ENCODE measurements around the gene TGFBI.
A peak's percentile ranks its signal among the peaks of the same experiment; 100 is the strongest.

TGFBI gene

GRCh38 chr5:136051486-136052220, 22.9 kb downstream of the TGFBI start:
- no peak for DNase-seq

DNA sequence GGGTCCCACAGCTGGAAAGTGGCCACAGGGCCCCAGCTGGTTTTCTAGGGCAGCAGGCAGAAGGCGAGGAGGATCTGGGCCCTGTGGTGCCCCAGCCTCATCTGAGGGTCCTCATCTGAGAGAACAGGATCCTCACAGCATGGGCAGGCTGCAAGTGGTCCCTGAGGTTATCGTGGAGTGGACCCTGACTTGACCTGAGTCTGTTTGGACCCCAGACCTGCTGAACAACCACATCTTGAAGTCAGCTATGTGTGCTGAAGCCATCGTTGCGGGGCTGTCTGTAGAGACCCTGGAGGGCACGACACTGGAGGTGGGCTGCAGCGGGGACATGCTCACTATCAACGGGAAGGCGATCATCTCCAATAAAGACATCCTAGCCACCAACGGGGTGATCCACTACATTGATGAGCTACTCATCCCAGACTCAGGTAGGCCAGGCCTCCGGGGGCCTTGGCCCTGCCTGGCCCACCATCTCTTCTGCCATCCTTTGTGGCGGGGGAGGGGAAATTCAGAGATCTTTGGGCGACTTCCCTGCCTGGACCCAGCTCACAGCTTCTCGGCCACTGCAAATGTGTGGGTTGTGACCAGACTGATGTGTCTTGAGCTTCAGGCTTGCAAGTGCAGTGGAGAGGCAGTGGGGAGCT, 24.0 kb downstream of the TGFBI start:
- no peak for DNase-seq

DNA sequence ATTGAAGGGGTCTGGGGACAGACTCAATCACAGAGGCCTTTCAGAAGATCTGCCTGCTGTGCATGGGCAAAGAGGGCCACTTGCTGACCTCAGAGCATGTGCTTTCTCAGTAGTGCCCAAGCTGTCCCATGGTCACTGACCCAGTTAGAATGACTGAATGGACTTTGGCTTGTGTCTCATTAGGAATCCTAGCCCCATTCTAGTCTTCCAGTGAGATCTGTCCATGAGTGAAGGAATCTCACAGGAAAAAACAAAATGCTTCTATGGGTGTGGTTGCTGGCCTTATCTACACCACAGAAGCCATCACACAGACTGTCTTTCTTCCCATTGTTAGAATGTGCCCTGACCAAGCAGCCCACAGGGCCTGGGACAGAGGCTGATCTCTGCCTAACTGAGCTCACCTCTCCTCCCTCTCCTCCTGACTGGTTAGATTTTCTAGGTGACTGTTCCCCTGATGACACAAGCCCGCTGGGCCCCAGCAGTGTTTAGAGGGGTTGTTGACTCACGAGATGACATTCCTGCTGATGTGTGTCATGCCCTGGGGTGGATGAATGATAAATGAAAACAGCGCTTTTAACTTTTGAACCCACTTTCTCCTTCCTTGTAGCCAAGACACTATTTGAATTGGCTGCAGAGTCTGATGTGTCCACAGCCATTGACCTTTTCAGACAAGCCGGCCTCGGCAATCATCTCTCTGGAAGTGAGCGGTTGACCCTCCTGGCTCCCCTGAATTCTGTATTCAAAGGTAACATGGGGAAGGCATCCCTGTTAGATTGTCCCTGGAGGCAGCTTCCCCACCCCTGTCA, 24.8 kb downstream of the TGFBI start:
- no peak for DNase-seq

- DNase-seq: no peak
These were observed 25.6 kb downstream of the TGFBI start for GRCh38 chr5:136054142-136055019.

- no peak for DNase-seq
These were observed 27.0 kb downstream of the TGFBI start for GRCh38 chr5:136055612-136056309.

GRCh38 chr5:136056336-136056735, 27.5 kb downstream of the TGFBI start:
- DNase-seq: no peak

GRCh38 chr5:136056771-136057335, 28.1 kb downstream of the TGFBI start:
- no peak for DNase-seq

- DNase-seq: no peak
These were observed 28.7 kb downstream of the TGFBI start for GRCh38 chr5:136057401-136058038.

GRCh38 chr5:136058039-136058971, 29.5 kb downstream of the TGFBI start:
- no peak for DNase-seq

- no peak for DNase-seq
These were observed 30.2 kb downstream of the TGFBI start for GRCh38 chr5:136058972-136059354.

DNA sequence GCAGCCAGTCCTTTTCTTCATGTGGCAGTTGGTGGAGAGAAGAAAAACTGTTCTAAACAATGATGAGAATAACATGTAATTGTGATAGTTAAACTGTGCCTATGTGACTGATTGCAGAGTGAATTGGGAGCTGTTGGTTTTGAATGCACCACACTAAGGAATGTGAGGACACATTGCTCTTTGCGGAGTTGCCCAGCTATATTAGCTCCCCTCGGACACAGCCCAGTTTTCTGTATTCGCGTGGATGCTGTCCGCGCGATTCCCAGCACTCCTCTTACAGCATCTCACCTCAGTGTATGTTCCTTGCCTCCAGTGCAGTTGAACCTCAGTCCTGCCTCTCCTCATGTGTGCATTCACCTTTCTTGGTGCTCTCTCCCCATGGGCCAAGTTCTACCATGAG, 32.2 kb downstream of the TGFBI start:
- DNase-seq: no peak

GRCh38 chr5:136061630-136062365, 33.0 kb downstream of the TGFBI start:
- no peak for DNase-seq

DNA sequence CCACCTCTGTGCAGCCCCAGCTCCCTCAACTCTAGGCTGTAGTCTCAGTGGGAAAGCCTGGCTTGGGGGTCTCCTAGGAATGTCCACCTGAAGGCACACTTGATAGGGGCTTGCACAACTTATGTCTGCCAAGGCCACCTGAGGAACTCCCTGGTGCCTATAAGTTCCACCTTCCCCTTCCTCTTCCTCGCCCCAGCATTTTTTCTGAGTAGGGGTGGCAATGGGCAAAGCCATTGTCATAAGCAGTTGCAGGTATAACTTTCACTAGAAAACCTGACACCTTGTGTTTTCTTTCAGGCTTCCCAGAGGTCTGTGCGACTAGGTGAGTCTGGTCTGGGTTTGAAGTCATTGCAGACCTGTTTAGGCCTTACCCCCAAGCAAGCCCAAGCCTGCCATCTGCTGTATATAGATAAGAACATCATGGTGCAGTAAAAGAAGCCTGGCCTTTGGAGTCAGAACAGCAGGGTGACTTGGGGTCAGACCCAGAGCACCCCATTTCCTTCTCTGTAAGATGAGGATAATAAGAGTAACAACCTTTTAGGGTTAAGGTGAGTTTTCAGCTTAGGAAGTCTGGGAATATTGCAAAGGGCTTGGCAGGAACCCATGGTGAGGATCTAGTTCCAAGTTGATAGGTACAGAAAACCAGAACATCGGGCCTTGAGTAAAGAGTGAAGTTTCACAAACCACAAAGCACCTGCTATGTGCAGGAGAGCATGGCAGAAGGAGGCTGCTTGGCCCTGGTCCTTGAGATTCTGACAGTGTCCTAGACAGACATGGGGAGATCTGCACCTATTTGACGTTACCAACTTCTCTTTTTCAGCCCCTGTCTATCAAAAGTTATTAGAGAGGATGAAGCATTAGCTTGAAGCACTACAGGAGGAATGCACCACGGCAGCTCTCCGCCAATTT, 33.8 kb downstream of the TGFBI start:
- DNase-seq: peak; percentile 22 to 46

- DNase-seq: no peak
These were observed 35.1 kb downstream of the TGFBI start for GRCh38 chr5:136063778-136064465.

DNA sequence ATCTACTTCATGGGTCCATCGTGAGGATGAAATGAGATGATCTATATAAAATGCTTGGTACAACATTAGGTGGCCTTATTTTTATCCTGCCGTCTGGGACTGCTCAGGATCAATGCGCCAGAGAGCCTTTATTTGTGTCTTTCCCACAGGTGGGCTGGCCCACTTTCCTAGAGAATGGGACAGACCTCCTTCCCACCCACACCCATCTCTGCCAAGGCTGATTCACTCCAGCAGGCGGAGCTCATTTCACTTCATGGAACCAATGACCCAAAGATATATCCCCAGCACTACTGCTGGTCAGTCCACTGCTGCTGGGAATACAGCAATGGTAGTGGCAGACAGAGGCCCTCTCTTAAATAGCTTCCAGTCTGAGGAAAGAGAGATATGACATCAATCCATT, 35.7 kb downstream of the TGFBI start:
- DNase-seq: no peak

- DNase-seq: no peak
These were observed 36.8 kb downstream of the TGFBI start for GRCh38 chr5:136065588-136065987.

DNA sequence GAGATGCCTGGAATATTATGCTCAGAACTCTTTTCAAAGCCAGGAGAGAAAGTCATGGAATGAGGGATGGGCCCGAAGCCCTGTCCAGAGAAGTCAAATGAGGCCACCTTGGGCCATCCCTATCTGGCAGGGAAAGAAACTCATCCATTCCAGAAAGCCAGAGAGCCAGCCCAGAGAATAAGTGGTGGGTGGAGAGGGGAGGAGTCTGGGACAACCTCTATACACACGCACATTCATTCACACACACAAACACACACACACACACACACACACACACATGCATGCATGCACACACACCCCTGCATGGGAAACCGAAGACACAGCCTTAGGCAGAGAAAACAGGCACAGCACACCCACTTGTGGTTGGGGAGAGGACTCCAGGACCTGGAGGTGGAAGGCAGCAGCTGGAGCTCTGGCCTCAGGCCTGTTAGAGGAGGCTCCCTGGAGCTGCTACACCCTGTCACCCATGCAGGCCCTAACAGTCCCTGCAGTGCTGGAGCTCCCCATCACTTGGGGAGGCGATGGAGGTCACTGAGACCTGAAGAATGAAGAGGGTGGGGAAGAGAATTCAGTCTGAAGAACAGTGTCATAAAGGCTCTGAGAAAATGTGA, 38.0 kb downstream of the TGFBI start:
- peak in 1 of 2 donors; percentile 22 for DNase-seq

Measured in inflammatory macrophage treated with lipopolysaccharide for 1 hour (primary cell).